ENCODE data around the gene BID.

DNA sequence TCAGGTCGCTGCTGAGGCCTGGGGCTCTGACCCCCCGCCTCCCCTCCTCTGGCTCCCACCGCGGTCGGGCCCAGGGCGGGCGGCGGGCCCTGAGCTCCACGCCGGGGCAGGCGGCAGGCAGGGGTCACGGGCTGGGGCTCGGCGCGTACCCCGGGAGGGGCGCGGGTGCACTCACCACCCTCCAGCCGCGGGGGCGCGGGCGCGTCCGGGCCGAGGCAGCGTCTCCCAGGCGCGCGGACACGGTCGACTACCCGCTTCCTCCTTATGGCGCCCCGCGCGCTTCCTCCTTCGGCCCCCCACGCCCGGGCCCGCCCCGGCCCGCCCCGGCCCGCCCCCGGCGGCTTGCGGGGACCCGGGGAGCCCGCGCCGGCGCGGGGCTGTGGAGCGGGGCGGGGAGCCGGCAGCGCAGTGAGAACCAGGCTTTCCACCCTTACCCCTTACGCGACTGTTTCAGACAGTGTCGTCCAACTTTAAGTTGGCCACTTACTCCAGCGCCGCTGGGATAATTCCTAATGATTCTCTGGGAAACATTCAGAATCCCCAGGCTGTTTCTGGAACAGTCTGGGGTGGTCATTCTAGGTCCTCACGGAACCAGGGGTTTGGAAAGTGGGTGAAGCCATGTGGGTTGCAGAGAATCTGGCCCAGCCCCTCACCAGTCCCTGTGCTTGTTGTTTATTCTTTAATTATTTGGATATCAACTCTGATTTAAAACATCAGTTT is at the start of gene BID:
- TF ChIP-seq, protein P1, sequence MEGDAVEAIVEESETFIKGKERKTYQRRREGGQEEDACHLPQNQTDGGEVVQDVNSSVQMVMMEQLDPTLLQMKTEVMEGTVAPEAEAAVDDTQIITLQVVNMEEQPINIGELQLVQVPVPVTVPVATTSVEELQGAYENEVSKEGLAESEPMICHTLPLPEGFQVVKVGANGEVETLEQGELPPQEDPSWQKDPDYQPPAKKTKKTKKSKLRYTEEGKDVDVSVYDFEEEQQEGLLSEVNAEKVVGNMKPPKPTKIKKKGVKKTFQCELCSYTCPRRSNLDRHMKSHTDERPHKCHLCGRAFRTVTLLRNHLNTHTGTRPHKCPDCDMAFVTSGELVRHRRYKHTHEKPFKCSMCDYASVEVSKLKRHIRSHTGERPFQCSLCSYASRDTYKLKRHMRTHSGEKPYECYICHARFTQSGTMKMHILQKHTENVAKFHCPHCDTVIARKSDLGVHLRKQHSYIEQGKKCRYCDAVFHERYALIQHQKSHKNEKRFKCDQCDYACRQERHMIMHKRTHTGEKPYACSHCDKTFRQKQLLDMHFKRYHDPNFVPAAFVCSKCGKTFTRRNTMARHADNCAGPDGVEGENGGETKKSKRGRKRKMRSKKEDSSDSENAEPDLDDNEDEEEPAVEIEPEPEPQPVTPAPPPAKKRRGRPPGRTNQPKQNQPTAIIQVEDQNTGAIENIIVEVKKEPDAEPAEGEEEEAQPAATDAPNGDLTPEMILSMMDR (IDR thresholded peaks at IDR 0.05; ENCODE audit: low read length): no peak
- no peak for TF ChIP-seq EZH2 (IDR thresholded peaks at IDR 0.05; ENCODE audit: borderline replicate concordance, low read length)
